Measurements from ENCODE around the gene PDCD6IP. TPM values are rescaled to one million over a fixed set of nuclear protein-coding genes. Genes with fewer than 3 reads are reported as not detected.

Gene PDCD6IP
- total and polyA plus RNA-seq, 7 donors, result 51.1 to 125 (median 97.6) TPM

- H3K36me3 ChIP-seq, result peaks cover 0 to 76% (median 16%) of the 10 kb centered on the region in 4 donors
These were observed 59.7 kb downstream of the PDCD6IP start for GRCh38 chr3:33858131-33858530.

GRCh38 chr3:33860373-33861050, 62.1 kb downstream of the PDCD6IP start:
- TF ChIP-seq POLR2AphosphoS5 (IDR thresholded peaks at IDR 0.05), result no peak
- H3K36me3 ChIP-seq, result peaks cover 0 to 77% (median 13%) of the 10 kb centered on the region in 4 donors
- intact Hi-C loops (cut with DNase I), result no loop called here

More at GRCh38 chr3:33858131-33858530, 59.7 kb downstream of the PDCD6IP start:
- TF ChIP-seq POLR2AphosphoS5 (IDR thresholded peaks at IDR 0.05), result no peak
- no peak for TF ChIP-seq POLR2A (IDR thresholded peaks at IDR 0.05)
- TF ChIP-seq EP300 (IDR thresholded peaks at IDR 0.05), result no peak
- TF ChIP-seq, protein P1, sequence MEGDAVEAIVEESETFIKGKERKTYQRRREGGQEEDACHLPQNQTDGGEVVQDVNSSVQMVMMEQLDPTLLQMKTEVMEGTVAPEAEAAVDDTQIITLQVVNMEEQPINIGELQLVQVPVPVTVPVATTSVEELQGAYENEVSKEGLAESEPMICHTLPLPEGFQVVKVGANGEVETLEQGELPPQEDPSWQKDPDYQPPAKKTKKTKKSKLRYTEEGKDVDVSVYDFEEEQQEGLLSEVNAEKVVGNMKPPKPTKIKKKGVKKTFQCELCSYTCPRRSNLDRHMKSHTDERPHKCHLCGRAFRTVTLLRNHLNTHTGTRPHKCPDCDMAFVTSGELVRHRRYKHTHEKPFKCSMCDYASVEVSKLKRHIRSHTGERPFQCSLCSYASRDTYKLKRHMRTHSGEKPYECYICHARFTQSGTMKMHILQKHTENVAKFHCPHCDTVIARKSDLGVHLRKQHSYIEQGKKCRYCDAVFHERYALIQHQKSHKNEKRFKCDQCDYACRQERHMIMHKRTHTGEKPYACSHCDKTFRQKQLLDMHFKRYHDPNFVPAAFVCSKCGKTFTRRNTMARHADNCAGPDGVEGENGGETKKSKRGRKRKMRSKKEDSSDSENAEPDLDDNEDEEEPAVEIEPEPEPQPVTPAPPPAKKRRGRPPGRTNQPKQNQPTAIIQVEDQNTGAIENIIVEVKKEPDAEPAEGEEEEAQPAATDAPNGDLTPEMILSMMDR (IDR thresholded peaks at IDR 0.05), result no peak
- no peak for DNase-seq
- Histone ChIP-seq H3K4me3 (no peak overlapping the region), H3K9me3 (no peaks in the 10 kb centered on the region), H3K27me3 (no peaks in the 10 kb centered on the region), H3K27ac (no peak overlapping the region), H3K4me1 (peaks cover 0 to 6% (median 0%) of the 10 kb centered on the region in 4 donors)
- 97 to 98% methylated on average over 4 of the region's 4 CpGs for WGBS, 2 donors
- intact Hi-C loops (cut with DNase I), result no loop called here

DNA sequence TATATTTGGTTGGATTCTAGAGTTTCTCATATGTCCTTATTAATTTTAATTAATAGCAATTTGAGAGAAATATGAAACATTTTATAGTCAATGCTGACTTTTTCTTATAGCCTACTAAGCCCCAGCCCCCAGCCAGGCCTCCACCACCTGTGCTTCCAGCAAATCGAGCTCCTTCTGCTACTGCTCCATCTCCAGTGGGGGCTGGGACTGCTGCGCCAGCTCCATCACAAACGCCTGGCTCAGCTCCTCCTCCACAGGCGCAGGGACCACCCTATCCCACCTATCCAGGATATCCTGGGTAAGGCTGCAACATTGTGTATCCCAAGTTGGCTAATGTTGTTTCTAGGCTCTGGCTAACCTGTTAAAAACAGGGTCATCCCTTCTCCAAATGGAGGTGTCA, 66.7 kb downstream of the PDCD6IP start:
- Histone ChIP-seq H3K4me1 (peaks cover 0 to 18% (median 2%) of the 10 kb centered on the region in 4 donors), H3K4me3 (no peak overlapping the region), H3K27me3 (no peaks in the 10 kb centered on the region), H3K36me3 (peaks cover 0 to 46% (median 4%) of the 10 kb centered on the region in 4 donors), H3K27ac (no peak overlapping the region), H3K9me3 (no peaks in the 10 kb centered on the region)
- DNase-seq, result no peak
- intact Hi-C loops (cut with DNase I), result no loop called here
- TF ChIP-seq EP300 (IDR thresholded peaks at IDR 0.05), result no peak
- no peak for TF ChIP-seq POLR2A (IDR thresholded peaks at IDR 0.05)
- TF ChIP-seq, protein P1 (IDR thresholded peaks at IDR 0.05), result no peak
- no peak for TF ChIP-seq POLR2AphosphoS5 (IDR thresholded peaks at IDR 0.05)
- WGBS, 2 donors, result 89 to 93% methylated on average over 4 of the region's 4 CpGs

More at GRCh38 chr3:33860373-33861050, 62.1 kb downstream of the PDCD6IP start:
- Histone ChIP-seq H3K4me1 (peaks cover 0 to 6% (median 0%) of the 10 kb centered on the region in 4 donors), H3K9me3 (no peaks in the 10 kb centered on the region), H3K27ac (no peak overlapping the region), H3K4me3 (no peak overlapping the region), H3K27me3 (no peaks in the 10 kb centered on the region)
- DNase-seq, result no peak
- WGBS, 2 donors, result 88 to 93% methylated on average over 4 of the region's 4 CpGs

DNA sequence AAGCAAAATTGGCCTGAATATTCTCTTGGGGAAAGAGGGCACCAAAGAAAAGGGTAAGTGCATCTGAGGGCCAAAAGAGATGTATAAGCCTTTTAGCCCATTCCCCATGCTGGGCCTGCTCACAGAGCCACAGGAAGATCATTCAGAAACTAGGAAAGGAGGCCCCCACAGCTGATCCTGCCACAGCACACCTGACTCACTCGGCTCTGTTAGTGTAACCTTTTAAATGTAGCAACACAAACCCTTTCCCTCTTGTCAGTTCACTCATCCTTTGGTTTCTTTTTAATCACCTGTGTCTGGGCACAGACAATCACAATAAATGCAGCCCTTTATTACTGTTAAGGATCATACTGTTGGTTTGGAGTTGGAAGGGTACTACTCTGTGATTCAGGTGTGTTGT, 69.9 kb downstream of the PDCD6IP start:
- Histone ChIP-seq H3K4me1 (peaks cover 0 to 12% (median 2%) of the 10 kb centered on the region in 4 donors), H3K4me3 (no peak overlapping the region), H3K27me3 (no peaks in the 10 kb centered on the region), H3K36me3 (peaks cover 0 to 32% (median 4%) of the 10 kb centered on the region in 4 donors), H3K27ac (no peak overlapping the region), H3K9me3 (no peaks in the 10 kb centered on the region)
- intact Hi-C loops (cut with DNase I), result no loop called here
- TF ChIP-seq EP300 (IDR thresholded peaks at IDR 0.05), result no peak
- no peak for TF ChIP-seq POLR2A (IDR thresholded peaks at IDR 0.05)
- TF ChIP-seq, protein P1 (IDR thresholded peaks at IDR 0.05), result no peak
- no peak for TF ChIP-seq POLR2AphosphoS5 (IDR thresholded peaks at IDR 0.05)
- WGBS, 2 donors, result 64 to 70% methylated on average over 1 of the region's 1 CpG
- DNase-seq, result no peak

GRCh38 chr3:33869977-33870376, 71.5 kb downstream of the PDCD6IP start:
- peaks cover 0 to 12% (median 2%) of the 10 kb centered on the region in 4 donors for H3K4me1 ChIP-seq
- TF ChIP-seq EP300 (IDR thresholded peaks at IDR 0.05) (no peak), POLR2AphosphoS5 (IDR thresholded peaks at IDR 0.05) (no peak), POLR2A (IDR thresholded peaks at IDR 0.05) (no peak)
- TF ChIP-seq, protein P1 (IDR thresholded peaks at IDR 0.05), result no peak
- no peak for DNase-seq
- H3K9me3 ChIP-seq, result no peaks in the 10 kb centered on the region
- H3K27me3 ChIP-seq, result no peaks in the 10 kb centered on the region
- H3K4me3 ChIP-seq, result no peak overlapping the region
- no peak overlapping the region for H3K27ac ChIP-seq
- intact Hi-C loops (cut with DNase I), result no loop called here
- H3K36me3 ChIP-seq, result peaks cover 0 to 17% (median 2%) of the 10 kb centered on the region in 4 donors
- 92 to 94% methylated on average over 7 of the region's 7 CpGs for WGBS, 2 donors
